ENCODE measurements around the gene ALDOB. TPM values are rescaled to one million over a fixed set of nuclear protein-coding genes. Genes with fewer than 3 reads are reported as not detected.

Gene ALDOB
- total RNA-seq, 1 experiment from 2014 or later: not detected

GRCh38 chr9:101433229-101433628 is 2.3 kb downstream of the ALDOB start:
- Mint-ChIP-seq H3K36me3 (ENCODE audit: insufficient read depth, unreplicated experiment) (no peaks in the 10 kb centered on the region), H3K4me1 (ENCODE audit: insufficient read depth, unreplicated experiment) (no peaks in the 10 kb centered on the region), H3K4me3 (ENCODE audit: unreplicated experiment) (no peak overlapping the region), H3K9me3 (ENCODE audit: unreplicated experiment) (no peaks in the 10 kb centered on the region), H3K27me3 (ENCODE audit: insufficient read depth, unreplicated experiment) (peaks cover 45% of the 10 kb centered on the region), H3K27ac (ENCODE audit: low read depth, unreplicated experiment) (no peak overlapping the region)
- POLR2A ChIA-PET: no interaction called here
- no peak for TF ChIP-seq CTCF (IDR thresholded peaks at IDR 0.05; ENCODE audit: unreplicated experiment)
- intact Hi-C loops (cut with micrococcal nuclease): no loop called here
- DNase-seq (ENCODE audit: unreplicated experiment): no peak
- CTCF ChIA-PET: interaction anchor here (1.4 to 2.5 kb wide), 2 partner anchors 25 to 32 kb away, joined by 3 to 7 read pairs; no protein-coding TSS in a partner anchor
- BruUV-seq (replicated peaks): no TSS peak

- Mint-ChIP-seq H3K9me3 (ENCODE audit: unreplicated experiment) (no peaks in the 10 kb centered on the region), H3K4me1 (ENCODE audit: insufficient read depth, unreplicated experiment) (no peaks in the 10 kb centered on the region), H3K27me3 (ENCODE audit: insufficient read depth, unreplicated experiment) (peaks cover 49% of the 10 kb centered on the region), H3K36me3 (ENCODE audit: insufficient read depth, unreplicated experiment) (no peaks in the 10 kb centered on the region), H3K4me3 (ENCODE audit: unreplicated experiment) (no peak overlapping the region), H3K27ac (ENCODE audit: low read depth, unreplicated experiment) (no peak overlapping the region)
- no peak for DNase-seq (ENCODE audit: unreplicated experiment)
- no TSS peak for BruUV-seq (replicated peaks)
- no peak for TF ChIP-seq CTCF (IDR thresholded peaks at IDR 0.05; ENCODE audit: unreplicated experiment)
- ChIA-PET POLR2A (no interaction called here), CTCF (interaction anchor here (0.6 to 2.5 kb wide), 4 partner anchors 26 to 905 kb away, joined by 3 to 7 read pairs (median 4); no protein-coding TSS in a partner anchor)
- intact Hi-C loops (cut with micrococcal nuclease): no loop called here
These were observed 2.8 kb downstream of the ALDOB start for GRCh38 chr9:101432740-101433139.

- BruUV-seq (replicated peaks): no TSS peak
- intact Hi-C loops (cut with micrococcal nuclease): no loop called here
- no peak overlapping the region for H3K27ac Mint-ChIP-seq (ENCODE audit: low read depth, unreplicated experiment)
- ChIA-PET POLR2A (interaction anchor here (1.4 kb wide), 1 partner anchor 22 kb away, joined by 4 read pairs; no protein-coding TSS in a partner anchor), CTCF (interaction anchor here (0.6 to 2.5 kb wide), 6 partner anchors 8 to 906 kb away, joined by 3 to 7 read pairs (median 4); no protein-coding TSS in a partner anchor)
- H3K36me3 Mint-ChIP-seq (ENCODE audit: insufficient read depth, unreplicated experiment): no peaks in the 10 kb centered on the region
- H3K27me3 Mint-ChIP-seq (ENCODE audit: insufficient read depth, unreplicated experiment): peaks cover 49% of the 10 kb centered on the region
- no peaks in the 10 kb centered on the region for H3K4me1 Mint-ChIP-seq (ENCODE audit: insufficient read depth, unreplicated experiment)
- no peak overlapping the region for H3K4me3 Mint-ChIP-seq (ENCODE audit: unreplicated experiment)
- no peak for TF ChIP-seq CTCF (IDR thresholded peaks at IDR 0.05; ENCODE audit: unreplicated experiment)
- no peak for DNase-seq (ENCODE audit: unreplicated experiment)
- no peaks in the 10 kb centered on the region for H3K9me3 Mint-ChIP-seq (ENCODE audit: unreplicated experiment)
These were observed 3.4 kb downstream of the ALDOB start for GRCh38 chr9:101432171-101432570.

GRCh38 chr9:101429736-101430135 is 5.8 kb downstream of the ALDOB start:
- CTCF ChIA-PET: interaction anchor here (0.7 kb wide), 2 partner anchors 88 to 1117 kb away, joined by 3 read pairs; no protein-coding TSS in a partner anchor
- intact Hi-C loops (cut with micrococcal nuclease): no loop called here
- no peak for DNase-seq (ENCODE audit: unreplicated experiment)
- peaks cover under 1% of the 10 kb centered on the region for H3K9me3 Mint-ChIP-seq (ENCODE audit: unreplicated experiment)
- H3K36me3 Mint-ChIP-seq (ENCODE audit: insufficient read depth, unreplicated experiment): no peaks in the 10 kb centered on the region
- TF ChIP-seq CTCF (IDR thresholded peaks at IDR 0.05; ENCODE audit: unreplicated experiment): no peak
- no peak overlapping the region for H3K4me3 Mint-ChIP-seq (ENCODE audit: unreplicated experiment)
- H3K27ac Mint-ChIP-seq (ENCODE audit: low read depth, unreplicated experiment): no peak overlapping the region
- no peaks in the 10 kb centered on the region for H3K4me1 Mint-ChIP-seq (ENCODE audit: insufficient read depth, unreplicated experiment)
- H3K27me3 Mint-ChIP-seq (ENCODE audit: insufficient read depth, unreplicated experiment): peaks cover 34% of the 10 kb centered on the region
- no TSS peak for BruUV-seq (replicated peaks)
- POLR2A ChIA-PET: no interaction called here

Measured in MCF 10A (cell line).